HS-5 (cell line): ENCODE measurements around the gene CIDEC.
A peak's percentile ranks its signal among the peaks of the same experiment; 100 is the strongest.
"Not testable (repeated sequence)": the region's sequence is repeated elsewhere in the genome, so short reads cannot be mapped to it uniquely, and the experiment has no call there.

Source experiments
- DNase-seq: peaks from one replicate; pipeline ENCODE4 v3.0.0-alpha.2; 2012; ENCODE audit warnings: low read depth

Gene CIDEC

DNA sequence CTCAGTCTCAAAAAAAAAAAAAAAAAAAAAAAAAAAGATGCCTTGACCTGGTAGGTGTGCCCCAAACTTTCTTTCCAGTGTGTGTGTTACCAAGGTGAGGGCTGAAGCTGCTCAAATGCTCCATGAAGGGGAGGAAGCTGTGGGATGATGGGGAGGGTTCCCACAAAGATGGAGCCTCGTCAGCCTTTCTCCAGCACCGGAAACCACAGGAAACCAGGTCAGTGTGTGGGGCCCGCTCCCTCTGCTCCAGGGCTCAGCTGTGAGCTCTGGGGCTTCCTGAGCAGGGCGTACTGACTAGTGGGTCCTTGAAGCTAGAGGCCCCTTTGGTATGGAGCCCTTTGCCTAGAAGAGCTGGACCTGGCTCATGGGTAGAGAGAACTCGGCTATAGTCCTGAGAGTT lies 21.9 kb upstream of the CIDEC start:
- no peak for DNase-seq

DNA sequence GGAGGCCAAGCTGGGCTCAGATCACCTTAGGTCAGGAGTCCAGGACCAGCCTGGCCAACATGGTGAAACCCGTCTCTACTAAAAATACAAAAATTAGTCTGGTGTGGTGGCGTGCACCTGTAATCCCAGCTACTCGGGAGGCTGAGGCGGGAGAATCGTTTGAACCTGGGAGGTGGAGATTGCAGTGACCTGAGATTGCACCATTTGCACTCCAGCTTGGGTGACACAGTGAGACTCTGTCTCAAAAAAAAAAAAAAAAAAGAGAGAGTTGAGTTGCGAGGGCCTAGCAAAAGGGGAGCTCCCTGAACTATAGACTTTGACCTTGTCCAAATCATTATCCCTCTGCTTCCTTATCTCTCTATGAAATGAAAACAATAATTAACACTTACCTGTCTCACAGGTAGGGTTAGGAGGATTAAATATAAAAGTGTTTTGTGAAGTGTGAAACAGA lies 20.9 kb upstream of the CIDEC start:
- DNase-seq: not testable (repeated sequence)

DNA sequence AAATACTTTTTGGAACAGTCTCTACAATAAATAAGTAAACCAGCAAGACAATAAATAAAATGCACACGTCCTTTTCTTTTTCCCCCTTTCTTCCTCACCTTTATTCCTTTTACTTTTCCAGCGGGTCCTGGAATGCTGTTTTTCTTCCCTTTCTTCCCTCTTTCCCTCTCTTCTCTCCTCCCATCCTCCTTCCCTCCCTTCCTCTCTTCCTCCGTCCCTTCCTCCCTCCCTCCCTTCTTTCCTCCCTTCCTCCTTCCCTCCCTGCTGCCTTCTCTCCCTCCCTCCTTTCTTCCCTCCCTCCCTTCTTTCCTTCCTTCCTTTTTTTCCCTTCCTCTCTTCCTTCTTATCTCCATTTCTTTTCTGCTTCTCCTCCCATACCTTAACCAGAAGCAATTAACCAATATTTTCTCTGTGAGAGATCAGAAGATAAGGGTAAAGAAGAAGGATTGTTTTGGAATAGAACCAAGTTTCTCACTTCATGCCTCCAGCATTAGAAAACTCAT lies 19.3 kb upstream of the CIDEC start:
- no peak for DNase-seq

DNA sequence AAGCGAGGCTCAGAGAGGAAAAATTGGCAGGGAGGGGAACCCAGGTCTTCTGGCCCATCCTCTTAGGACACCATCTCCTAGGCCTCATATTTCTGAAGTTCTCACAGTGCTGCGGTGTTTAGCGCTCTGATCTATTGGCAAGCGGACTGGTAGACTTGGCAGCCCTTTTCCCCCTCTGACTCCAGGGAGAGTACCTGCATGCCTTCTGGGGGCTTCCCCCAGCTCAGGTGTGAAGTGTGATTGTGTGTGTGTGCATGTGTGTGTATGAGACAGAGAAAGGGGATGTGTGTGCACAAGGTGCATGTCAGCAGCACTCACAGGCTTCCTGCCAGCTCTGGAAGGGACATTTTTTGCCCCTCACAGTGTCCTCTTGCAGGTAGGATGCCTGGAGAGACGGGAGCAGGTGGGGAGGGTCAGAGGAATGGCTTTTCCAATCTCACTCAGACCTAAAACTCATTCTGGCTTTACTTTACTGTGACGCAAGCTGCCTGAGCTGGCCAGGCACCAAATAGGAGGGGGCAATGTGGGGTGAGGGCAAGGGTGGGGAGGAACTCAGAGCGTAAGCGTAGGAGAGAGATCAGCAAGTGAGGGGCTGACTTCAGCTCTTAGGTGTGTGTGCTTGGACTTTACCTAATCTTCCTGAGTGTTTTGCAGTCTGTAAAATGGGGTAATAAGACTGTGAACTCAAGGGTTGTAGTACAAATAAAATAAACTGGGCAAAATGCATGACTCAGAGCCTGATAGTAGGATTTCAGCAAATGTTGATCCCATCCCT lies 18.6 kb upstream of the CIDEC start:
- no peak for DNase-seq

DNA sequence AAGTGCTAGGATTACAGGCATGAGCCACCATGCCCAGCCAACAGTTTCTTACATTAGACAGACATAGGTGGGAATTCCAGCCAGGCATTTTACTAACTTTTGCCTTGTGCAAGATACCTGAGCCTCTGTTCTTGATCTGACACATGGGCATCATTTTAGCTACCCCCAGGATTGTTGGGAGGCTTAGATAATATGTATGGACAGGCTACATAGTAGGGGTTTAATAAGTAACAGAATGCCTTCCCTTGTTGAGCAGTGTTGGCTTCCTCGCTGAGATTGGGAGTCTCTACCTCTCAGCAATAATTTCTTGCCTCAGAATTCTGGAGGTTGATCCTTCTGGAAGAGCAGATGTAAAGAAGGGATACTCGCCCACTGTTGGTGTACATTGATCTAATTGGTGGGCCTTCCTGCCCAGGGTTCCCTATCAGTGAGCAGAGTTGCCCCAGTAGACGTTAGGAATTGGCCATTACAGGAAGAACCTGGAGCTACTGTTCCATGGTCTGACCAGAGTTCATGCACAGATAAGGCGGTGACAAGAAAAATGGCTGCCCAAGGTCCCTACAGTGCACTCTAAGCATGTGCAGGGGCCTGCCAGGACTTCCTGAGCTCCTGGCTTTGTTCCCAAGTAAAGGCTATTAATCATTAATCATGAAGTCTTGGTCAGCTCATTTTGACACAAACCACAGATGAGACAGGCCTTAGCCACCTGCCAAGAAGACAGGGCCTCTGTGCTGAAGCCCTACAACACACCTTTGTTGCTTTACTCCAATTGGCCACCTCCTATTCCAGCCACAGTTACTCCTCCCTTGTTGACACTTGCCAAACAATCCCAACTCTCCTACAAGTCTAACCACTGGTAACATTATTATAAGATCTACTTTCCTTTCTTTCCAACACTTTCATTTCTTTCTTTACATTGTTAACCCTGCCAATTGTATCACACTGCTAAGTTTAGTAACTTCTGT lies 17.6 kb upstream of the CIDEC start:
- no peak for DNase-seq

DNA sequence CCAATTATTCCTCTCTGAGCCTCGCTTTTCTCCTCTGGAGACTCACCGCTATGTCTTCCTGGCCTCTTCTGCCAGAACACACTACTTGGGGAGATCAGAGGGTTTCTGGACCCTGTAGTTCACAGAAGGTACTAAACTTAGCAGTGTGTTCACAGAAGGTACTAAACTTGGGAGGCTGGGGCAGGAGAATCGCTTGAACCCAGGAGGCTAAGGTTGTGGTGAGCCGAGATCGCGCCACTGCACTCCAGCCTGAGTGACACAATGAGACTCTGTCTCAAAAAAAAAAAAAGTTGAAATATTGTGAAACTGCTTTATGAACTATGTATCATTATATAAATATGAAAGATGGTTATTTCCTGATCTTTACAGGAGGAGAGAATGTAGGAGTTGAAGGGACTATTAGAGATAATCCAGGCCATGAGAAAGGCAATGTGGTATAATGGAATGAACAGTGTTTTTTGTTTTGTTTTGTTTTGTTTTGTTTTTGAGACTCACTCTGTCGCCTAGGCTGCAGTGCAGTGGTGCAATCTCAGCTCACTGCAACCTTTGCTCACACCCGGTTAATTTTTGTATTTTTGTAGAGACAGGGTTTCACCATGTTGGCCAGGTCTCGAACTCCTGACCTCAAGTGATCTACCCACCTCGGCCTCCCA lies 16.8 kb upstream of the CIDEC start:
- DNase-seq: not testable (repeated sequence)

DNA sequence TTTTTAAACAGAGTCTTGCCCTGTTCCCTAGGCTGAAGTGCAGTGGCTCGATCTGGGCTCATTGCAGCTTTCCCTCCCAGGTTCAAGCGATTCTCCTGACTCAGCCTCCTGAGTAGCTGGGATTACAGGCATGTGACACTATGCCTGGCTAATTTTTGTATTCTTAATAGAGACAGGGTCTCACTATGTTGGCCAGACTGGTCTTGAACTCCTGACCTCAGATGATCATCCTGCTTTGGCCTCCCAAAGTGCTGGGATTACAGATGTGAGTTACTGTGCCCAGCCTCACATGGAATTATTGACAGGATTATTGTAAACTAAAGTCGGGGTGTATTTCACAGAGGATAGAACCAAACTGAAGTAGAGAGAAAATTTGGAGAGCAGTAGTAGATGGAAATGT lies 15.7 kb upstream of the CIDEC start:
- not testable (repeated sequence) for DNase-seq

DNA sequence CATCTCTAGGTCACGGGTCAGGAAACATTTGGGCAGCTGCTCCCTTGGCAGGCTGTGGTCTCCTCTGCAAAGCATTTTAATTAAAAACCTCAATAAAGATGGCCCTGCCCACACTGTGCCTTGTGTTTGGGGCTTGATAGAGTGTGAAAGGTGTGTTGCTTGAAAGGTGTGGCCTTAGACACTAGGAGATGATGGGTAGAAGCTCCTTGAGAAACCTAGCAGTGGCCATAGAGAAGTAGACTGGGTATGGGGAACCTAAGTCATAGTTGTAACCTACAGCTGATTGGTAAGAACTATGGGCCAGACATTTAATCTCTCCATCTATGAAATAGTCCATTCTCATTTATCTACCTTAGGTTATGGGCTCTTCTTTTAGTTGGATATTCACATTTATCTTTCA lies 13.7 kb upstream of the CIDEC start:
- no peak for DNase-seq

DNA sequence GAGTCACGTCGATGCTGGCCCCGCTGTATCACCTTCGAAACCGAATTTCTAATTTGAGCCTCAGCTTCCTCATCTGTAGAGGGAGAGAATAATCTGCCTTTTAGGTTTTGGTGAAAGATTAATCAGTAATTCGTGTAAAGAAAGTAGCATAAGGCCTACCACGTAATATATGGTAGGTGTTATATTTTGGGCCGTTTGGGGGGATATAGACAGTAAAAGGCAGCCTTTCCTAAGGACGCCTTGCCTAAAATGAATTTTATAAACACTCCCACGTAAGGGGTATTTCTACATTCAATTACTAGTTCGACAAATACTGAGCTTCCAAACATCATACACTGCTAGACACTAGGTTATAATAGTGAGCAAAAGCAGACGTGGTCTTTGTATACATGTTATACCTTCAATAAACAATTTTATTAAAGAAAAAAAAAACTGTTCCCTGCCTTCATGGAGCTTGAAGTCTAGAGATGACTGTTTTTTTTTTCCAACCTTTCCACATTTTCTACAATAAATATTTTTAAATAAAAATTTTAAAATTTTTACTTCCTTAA lies 11.1 kb upstream of the CIDEC start:
- no peak for DNase-seq

DNA sequence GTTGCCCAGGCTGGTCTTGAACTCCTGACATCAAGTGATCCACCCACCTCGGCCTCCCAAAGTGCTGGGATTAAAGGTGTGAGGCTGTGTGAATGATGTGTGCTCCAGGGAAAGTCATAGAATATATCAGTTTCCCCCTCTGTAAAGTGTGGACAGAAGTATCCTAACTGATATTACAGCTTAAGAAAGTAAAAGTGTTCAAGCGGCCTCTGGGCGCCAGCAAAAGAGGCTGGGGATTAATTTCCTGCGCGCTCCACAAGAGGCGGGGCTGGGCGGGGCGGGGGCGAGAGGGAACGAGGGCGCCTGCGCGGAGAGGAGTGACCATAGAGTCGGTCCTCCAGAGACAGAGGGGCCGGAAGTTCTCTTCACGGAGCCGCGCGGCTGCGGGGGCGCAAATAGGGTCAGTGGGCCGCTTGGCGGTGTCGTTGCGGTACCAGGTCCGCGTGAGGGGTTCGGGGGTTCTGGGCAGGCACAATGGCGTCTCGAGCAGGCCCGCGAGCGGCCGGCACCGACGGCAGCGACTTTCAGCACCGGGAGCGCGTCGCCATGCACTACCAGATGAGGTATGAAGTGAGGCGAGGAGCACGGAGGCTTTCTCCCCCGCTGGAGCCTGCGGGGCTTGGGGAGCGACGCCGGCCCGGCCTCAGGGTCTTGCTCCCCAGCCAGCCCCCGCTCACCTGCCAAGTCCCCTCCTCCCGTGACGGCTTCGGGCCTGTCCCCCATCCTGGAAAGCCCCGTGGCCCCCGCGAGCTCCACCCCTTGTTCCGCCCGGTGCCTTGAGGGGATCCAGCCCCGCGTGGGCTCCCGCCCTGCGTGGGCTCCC lies 10.4 kb upstream of the CIDEC start, which contains the start of gene JAGN1:
JAGN1 (plus strand) TSS at position 362 of the 823 bp plus-strand sequence; CDS start at position 475, 113 bp downstream.
- DNase-seq: peak; percentile 54

DNA sequence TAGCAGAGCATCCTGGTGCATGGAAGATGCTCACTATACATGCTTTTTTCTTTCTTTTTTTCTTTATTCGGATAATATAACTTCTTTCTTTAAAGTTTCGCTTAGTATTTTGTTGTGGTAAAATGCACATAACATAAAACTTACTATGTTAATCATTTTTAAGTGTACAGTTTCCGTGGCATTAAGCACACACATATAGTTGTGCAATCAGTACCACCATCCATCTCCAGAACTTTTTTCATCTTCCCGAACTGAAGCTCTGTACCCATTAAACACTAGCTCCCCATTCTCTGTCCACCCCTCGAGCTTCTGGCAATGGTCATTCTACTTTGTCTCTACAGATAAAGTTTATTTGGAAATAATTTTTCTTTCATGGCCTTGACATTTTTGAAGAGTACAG lies 9.4 kb upstream of the CIDEC start:
- DNase-seq: no peak

DNA sequence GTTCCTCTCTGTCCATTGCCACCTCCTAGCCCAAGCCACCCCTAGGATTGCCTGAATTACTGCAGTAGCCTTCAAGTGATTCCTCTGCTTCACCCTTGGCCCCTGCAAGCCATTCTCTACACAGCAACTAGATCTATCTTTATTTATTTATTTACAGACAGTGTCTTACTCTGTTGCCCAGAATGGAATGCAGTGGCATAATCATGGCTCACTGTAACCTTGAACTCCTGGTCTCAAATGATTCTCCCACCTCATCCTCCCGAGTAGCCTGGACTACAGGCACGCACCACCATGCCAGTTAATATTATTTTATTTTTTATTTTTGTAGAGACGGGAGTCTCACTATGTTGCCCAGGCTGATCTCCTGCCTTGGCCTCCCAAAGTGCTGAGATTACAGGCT lies 8.5 kb upstream of the CIDEC start:
- DNase-seq: no peak

DNA sequence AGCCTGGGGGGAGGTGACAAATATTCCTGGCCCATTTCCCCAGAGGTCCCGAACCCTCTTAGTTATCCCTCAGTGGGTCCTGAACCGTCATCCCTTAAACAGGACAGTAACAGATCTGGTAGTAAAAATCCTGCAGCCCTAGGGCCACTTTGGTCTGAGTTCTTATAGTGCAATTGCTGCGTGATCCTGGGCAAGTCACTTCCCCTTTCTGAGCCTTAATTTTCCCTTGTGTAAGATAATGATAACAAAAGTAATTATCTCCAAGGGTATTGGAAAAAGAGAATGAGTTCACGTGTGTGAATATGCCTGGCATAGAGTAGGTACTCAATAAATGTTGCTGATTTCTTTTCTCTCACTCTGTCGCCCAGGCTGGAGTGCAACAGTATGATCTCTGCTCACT lies 7.4 kb upstream of the CIDEC start:
- no peak for DNase-seq

DNA sequence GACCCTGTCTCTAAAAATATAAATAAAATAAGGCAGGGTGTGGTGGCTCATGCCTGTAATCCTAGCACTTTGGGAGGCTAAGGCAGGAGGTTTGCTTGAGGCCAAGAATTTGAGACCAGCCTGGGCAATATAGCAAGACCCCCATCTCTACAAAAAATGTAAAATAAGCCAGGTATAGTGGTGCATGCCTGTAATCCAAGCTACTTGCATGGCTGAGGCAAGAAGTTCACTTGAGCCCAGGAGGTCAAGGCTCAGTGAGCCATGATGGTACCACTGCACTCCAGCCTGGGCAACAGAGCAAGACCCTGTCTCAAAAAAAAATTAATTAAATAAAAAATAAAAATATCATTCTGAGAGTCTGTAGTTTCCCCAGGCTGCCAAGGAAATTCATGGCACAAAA lies 6.3 kb upstream of the CIDEC start:
- DNase-seq: no peak

DNA sequence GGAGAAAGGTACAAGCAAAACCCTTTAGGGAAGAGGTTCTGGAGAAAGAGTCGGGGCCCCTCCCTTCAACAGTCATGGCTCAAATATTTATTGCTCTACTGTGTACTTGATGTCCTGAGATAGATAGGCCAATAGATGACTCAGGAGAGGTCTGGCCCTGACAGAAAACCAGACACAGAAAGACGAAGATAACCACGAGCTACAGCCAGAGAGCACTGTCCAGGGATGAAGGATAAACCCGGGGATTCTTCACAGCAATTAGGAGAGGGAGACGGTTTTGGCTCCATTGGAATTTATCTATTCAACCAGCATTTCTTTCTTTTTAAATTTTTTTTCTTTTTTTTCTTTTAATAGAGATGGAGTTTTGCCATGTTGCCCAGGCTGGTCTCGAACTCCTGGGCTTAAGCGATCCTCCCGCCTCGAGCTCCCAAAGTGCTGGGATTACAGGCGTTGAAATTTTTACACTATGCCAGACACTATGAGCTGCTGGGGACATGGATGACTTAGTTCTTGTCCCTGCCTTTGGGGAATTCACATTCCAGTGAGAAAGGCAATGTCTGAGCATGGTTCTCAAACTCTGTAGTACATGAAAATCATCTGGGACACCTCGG lies 4.6 kb upstream of the CIDEC start:
- peak; percentile 69 for DNase-seq

DNA sequence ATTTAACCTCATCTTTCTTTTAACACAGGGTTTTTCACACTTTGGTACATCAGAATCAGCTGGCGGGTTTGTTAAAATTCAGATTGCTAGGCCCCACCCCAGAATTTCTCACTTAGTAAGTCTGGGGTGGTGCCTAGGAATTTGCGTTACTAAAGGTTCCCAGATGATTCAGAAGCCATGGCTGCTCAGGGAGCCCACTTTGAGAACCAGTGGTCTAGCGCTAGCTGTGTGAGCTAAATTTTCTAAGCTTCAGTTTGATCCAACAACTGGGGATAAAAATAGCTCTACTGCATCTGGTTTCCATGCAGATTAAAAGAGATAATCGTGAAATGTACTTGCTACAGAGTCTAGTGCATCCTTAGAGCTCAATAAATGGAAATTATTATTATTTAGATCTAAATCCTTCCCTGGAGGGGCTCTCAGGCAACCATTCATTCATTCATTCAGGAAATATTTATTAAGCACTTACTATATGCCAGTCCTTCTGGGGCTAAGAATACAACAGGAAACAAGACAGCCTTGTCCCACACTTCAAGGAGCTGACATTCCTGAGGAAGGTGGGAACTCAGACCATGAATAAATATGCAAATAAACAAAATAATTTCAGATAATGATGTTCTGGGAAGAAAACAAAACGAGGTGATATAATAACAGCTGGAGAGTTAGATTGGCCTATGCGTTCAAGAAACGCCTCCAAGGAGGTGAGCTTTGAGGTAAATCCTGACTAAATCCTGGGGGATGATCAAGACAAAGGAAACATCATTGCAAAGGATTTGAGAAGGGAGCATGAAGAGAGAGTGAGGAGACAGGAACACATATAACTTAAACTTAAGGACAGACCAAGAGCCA lies 3.9 kb upstream of the CIDEC start:
- DNase-seq: peak; percentile 14

DNA sequence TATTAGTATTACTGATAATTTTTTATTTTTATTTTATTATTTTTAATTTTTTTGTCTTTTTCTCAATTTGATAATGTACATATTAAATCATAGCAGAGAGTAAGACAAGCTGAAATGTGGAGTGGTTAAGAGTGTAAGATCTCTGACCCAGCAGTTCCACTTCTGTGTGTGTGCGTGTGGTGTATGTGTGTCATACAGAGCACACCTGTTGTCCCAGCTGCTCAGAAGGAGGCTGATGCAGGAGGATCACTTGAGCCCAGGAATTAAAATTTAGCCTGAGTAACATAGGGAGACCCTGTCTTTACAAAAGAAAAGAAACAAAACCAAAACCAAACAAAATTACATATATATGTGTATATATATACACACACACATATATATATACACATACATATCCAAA lies 1.4 kb upstream of the CIDEC start:
- no peak for DNase-seq

DNA sequence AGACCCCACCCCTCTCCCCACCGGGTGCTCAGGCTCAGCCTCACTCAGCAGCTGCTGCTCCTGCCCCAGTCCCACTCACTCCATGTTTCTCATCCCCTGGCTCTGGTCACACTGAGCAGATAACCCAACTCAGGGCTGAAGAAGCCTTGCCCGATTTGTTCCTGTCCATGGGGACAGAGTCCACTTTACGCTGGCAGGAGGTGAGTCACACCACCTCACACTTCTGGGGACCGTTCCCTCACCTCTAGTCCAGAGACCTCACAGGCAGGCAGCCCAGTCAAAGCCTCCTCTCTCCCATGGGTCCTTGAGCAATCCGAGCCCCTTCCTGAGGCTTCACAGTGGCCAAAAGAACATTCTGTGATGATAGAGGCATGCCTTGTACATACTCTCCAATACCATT lies 1.4 kb downstream of the CIDEC start:
- no peak for DNase-seq

DNA sequence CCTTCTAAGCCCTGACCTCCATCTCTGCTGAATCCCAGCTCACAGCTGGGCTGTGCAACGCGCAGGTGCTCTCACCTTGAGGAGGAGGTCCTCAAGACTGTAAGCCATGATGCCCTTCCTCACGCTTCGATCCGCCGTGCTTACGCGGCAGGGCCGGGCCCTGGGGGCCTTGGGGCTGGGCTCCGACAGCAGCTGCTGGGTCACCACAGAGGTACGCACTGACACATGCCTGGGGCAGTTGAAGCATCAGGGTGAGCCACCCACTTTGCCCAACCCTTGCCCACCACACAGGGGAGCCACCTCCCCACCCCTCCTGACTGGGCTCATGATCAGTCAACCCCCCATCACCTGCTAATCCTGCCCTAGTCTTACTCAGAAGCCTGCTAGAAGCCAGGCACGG lies 3.1 kb downstream of the CIDEC start:
- DNase-seq: no peak

DNA sequence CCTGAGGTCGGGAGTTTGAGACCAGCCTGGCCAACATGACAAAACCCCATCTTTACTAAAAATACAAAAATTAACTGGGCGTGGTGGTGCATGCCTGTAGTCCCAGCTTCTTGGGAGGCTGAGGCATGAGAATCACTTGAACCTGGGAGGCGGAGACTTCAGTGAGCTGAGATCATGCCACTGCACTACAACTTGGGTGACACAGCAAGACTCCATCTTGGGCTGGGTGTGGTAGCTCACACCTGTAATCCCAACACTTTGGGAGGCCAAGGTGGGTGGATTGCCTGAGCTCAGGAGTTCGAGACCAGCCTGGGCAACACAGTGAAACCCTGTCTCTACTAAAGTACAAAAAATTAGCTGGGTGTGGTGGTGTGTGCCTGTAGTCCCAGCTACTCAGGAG lies 3.8 kb downstream of the CIDEC start:
- not testable (repeated sequence) for DNase-seq
